Mesenchymal stem cell (in vitro differentiated cells and primary cell): ENCODE measurements around the gene CCDC158. TPM values are rescaled to one million over a fixed set of nuclear protein-coding genes. Genes with fewer than 3 reads are reported as not detected.

ENCODE experiments used
- DNase-seq: peaks from one replicate; pipeline ENCODE4 v3.0.0-alpha.2; 2013
- H2AFZ ChIP-seq: one replicate; pipeline ENCODE4 v1.6.1; 2013; ENCODE audit warnings: low read depth, mild to moderate bottlenecking, control low read depth, inconsistent platforms, low read length, moderate library complexity
- H2AK5ac ChIP-seq: 2 replicates; pipeline ENCODE4 v1.6.1; 2013; ENCODE audit warnings: low read length, moderate library complexity, mild to moderate bottlenecking, inconsistent platforms; ENCODE audit not compliant: severe bottlenecking
- H2BK120ac ChIP-seq: one replicate; pipeline ENCODE4 v1.6.1; 2013; ENCODE audit warnings: low read depth, mild to moderate bottlenecking, inconsistent platforms, low read length, moderate library complexity
- H2BK12ac ChIP-seq, 2 experiments: one replicate each; pipeline ENCODE4 v1.6.1; 2013; ENCODE audit warnings: inconsistent platforms in 2 of 2, low read length in 2 of 2, mild to moderate bottlenecking in 2 of 2, moderate library complexity in 2 of 2, control low read depth in 1 of 2
- H2BK15ac ChIP-seq: one replicate; pipeline ENCODE4 v1.6.1; 2013; ENCODE audit warnings: mild to moderate bottlenecking, low read depth, inconsistent platforms; ENCODE audit not compliant: poor library complexity, severe bottlenecking
- H2BK5ac ChIP-seq: 2 replicates; pipeline ENCODE4 v1.6.1; 2013; ENCODE audit warnings: low read depth, mild to moderate bottlenecking, low read length, control low read depth, inconsistent platforms; ENCODE audit not compliant: poor library complexity, severe bottlenecking
- H3K14ac ChIP-seq, 2 experiments: one replicate each; pipeline ENCODE4 v1.6.1; 2013; ENCODE audit warnings: inconsistent platforms in 2 of 2, low read length in 2 of 2, control low read depth in 1 of 2, mild to moderate bottlenecking in 1 of 2, moderate library complexity in 1 of 2
- H3K18ac ChIP-seq, 2 experiments: one replicate each; pipeline ENCODE4 v1.6.1; 2013; ENCODE audit warnings: inconsistent platforms in 2 of 2, low read length in 2 of 2, control low read depth in 1 of 2, low read depth in 1 of 2, mild to moderate bottlenecking in 1 of 2
- H3K23ac ChIP-seq, 2 experiments: one replicate each; pipeline ENCODE4 v1.6.1; 2013; ENCODE audit warnings: inconsistent platforms in 2 of 2, low read length in 2 of 2, mild to moderate bottlenecking in 2 of 2, moderate library complexity in 2 of 2, control low read depth in 1 of 2
- H3K27ac ChIP-seq: 2 replicates; pipeline ENCODE4 v1.5.1; 2013; ENCODE audit warnings: mild to moderate bottlenecking, moderate library complexity, low read length, control low read depth, inconsistent platforms; ENCODE audit not compliant: poor library complexity, severe bottlenecking
- H3K27me3 ChIP-seq, 2 experiments: 2 replicates each; pipeline versions ENCODE4 v1.6.1 to v1.7.0; 2013; ENCODE audit warnings: low read length in 2 of 2, mild to moderate bottlenecking in 2 of 2, moderate library complexity in 2 of 2, control low read depth in 1 of 2, inconsistent platforms in 1 of 2; ENCODE audit not compliant: control insufficient read depth in 1 of 2, insufficient read depth in 1 of 2
- H3K36me3 ChIP-seq, 2 experiments: 2 replicates each; pipeline versions ENCODE4 v1.6.1 to v1.7.0; 2013; ENCODE audit warnings: low read length in 2 of 2, control low read depth in 1 of 2, inconsistent platforms in 1 of 2, low read depth in 1 of 2, mild to moderate bottlenecking in 1 of 2; ENCODE audit not compliant: insufficient read depth in 2 of 2, control insufficient read depth in 1 of 2
- H3K4ac ChIP-seq, 2 experiments: one replicate each; pipeline ENCODE4 v1.6.1; 2013; ENCODE audit warnings: inconsistent platforms in 2 of 2, low read length in 2 of 2, mild to moderate bottlenecking in 2 of 2, moderate library complexity in 2 of 2, control low read depth in 1 of 2, low read depth in 1 of 2
- H3K4me1 ChIP-seq: 2 replicates; pipeline ENCODE4 v1.6.1; 2013; ENCODE audit warnings: low read depth, low read length, control low read depth; ENCODE audit not compliant: control insufficient read depth, insufficient read depth
- H3K4me2 ChIP-seq: 2 replicates; pipeline ENCODE4 v1.6.1; 2013; ENCODE audit warnings: low read length, mild to moderate bottlenecking, inconsistent platforms; ENCODE audit not compliant: poor library complexity, severe bottlenecking
- H3K4me3 ChIP-seq, 2 experiments: 2 replicates each; pipeline versions ENCODE4 v1.5.1 to v1.7.0; 2013; ENCODE audit warnings: low read length in 2 of 2, mild to moderate bottlenecking in 2 of 2, control low read depth in 1 of 2, low read depth in 1 of 2; ENCODE audit not compliant: insufficient read depth in 1 of 2
- H3K79me1 ChIP-seq: replicated peaks from 2 replicates; pipeline ENCODE4 v1.6.1; 2013; ENCODE audit warnings: mild to moderate bottlenecking, control low read depth, low read length, inconsistent platforms; ENCODE audit not compliant: poor library complexity, severe bottlenecking
- H3K9ac ChIP-seq: 2 replicates; pipeline ENCODE4 v1.7.0; 2013; ENCODE audit warnings: mild to moderate bottlenecking, low read length, moderate library complexity
- H3K9me3 ChIP-seq: 2 replicates; pipeline ENCODE4 v1.7.0; 2013; ENCODE audit warnings: mild to moderate bottlenecking, low read length; ENCODE audit not compliant: control insufficient read depth
- H4K8ac ChIP-seq: one replicate; pipeline ENCODE4 v1.6.1; 2013; ENCODE audit warnings: inconsistent platforms, mild to moderate bottlenecking, low read length, moderate library complexity
- H4K91ac ChIP-seq: one replicate; pipeline ENCODE4 v1.6.1; 2013; ENCODE audit warnings: mild to moderate bottlenecking, low read length, inconsistent platforms
- WGBS: methylation state at CpG from one replicate; pipeline ENCODE4 v1.1.7; 2013; ENCODE audit warnings: mixed read lengths; 5-methylcytosine and 5-hydroxymethylcytosine counted together
- small RNA-seq: library from polyadenylated mRNA; stranded (forward); fragments of <200 nt; extraction: miRNeasy Mini kit (QIAGEN cat#:217004); gene quantifications from one replicate; pipeline ENCODE3, GENCODE V24; 2013; ENCODE audit warnings: low read depth

The CCDC158 gene

GRCh38 chr4:76266627-76267026, 154.3 kb downstream of the CCDC158 start:
- no peak overlapping the region for H2BK12ac ChIP-seq
- 76% methylated on average over 3 of the region's 3 CpGs for WGBS

GRCh38 chr4:76265631-76266218, 155.2 kb downstream of the CCDC158 start:
- Histone ChIP-seq H3K4ac (no peak overlapping the region), H2BK120ac (no peak overlapping the region), H2AK5ac (no peak overlapping the region), H3K79me1 (no peaks in the 10 kb centered on the region), H3K27ac (no peak overlapping the region), H3K36me3 (no peaks in the 10 kb centered on the region), H2BK15ac (no peak overlapping the region), H2AFZ (no peak overlapping the region), H3K4me3 (no peak overlapping the region), H4K91ac (no peak overlapping the region), H2BK5ac (no peak overlapping the region), H3K23ac (no peak overlapping the region), H2BK12ac (no peak overlapping the region), H3K18ac (no peak overlapping the region), H3K4me2 (no peak overlapping the region), H4K8ac (no peak overlapping the region), H3K9me3 (no peaks in the 10 kb centered on the region), H3K27me3 (peaks cover 0 to 25% of the 10 kb centered on the region in 2 experiments), H3K9ac (no peak overlapping the region), H3K14ac (no peak overlapping the region), H3K4me1 (no peaks in the 10 kb centered on the region)
- no peak for DNase-seq
- WGBS: 87% methylated on average over 6 of the region's 6 CpGs

More at GRCh38 chr4:76266627-76267026, 154.3 kb downstream of the CCDC158 start:
- no peaks in the 10 kb centered on the region for H3K9me3 ChIP-seq
- H4K91ac ChIP-seq: no peak overlapping the region
- H3K4me1 ChIP-seq: no peaks in the 10 kb centered on the region
- no peak overlapping the region for H3K14ac ChIP-seq
- H3K4ac ChIP-seq: no peak overlapping the region
- no peak overlapping the region for H3K18ac ChIP-seq
- H3K4me2 ChIP-seq: no peak overlapping the region
- H3K27ac ChIP-seq: no peak overlapping the region
- H3K79me1 ChIP-seq: no peaks in the 10 kb centered on the region
- no peak overlapping the region for H2BK5ac ChIP-seq
- DNase-seq: no peak
- no peak overlapping the region for H3K4me3 ChIP-seq
- H2BK120ac ChIP-seq: no peak overlapping the region
- H2AK5ac ChIP-seq: no peak overlapping the region
- no peak overlapping the region for H2AFZ ChIP-seq
- no peak overlapping the region for H4K8ac ChIP-seq
- no peak overlapping the region for H3K9ac ChIP-seq
- H3K27me3 ChIP-seq: peaks cover 0 to 25% of the 10 kb centered on the region in 2 experiments
- no peak overlapping the region for H2BK15ac ChIP-seq
- H3K36me3 ChIP-seq: no peaks in the 10 kb centered on the region
- H3K23ac ChIP-seq: no peak overlapping the region

Small RNAs within 50 kb of the gene (small RNA-seq; reads per million reads assigned to genes)
- gene RF00278 (not detected), gene RNU6-1000P (not detected)
